Activated CD8-positive, alpha-beta memory T cell treated with anti-CD3 and anti-CD28 coated beads, Interleukin-2, amount 50 U/mL, for 48 hours (primary cell): ENCODE measurements around the gene CERS4.
A peak's percentile ranks its signal among the peaks of the same experiment; 100 is the strongest.
"Not testable (repeated sequence)": the region's sequence is repeated elsewhere in the genome, so short reads cannot be mapped to it uniquely, and the experiment has no call there.

Source experiments
- DNase-seq: peaks from one replicate; pipeline ENCODE4 v3.0.0-alpha.2; 2020

The CERS4 gene

GRCh38 chr19:8269724-8270123 lies 60.6 kb downstream of the CERS4 start:
- DNase-seq, result peak; percentile 32

GRCh38 chr19:8276508-8276907 lies 67.3 kb downstream of the CERS4 start:
- DNase-seq, result not testable (repeated sequence)

- not testable (repeated sequence) for DNase-seq
Observed at GRCh38 chr19:8291337-8291736, 82.2 kb downstream of the CERS4 start.

GRCh38 chr19:8302357-8302691 lies 93.2 kb downstream of the CERS4 start:
- peak; percentile 44 for DNase-seq

GRCh38 chr19:8302734-8303133 lies 93.6 kb downstream of the CERS4 start:
- DNase-seq, result no peak

- DNase-seq, result peak; percentile 71
Observed at GRCh38 chr19:8304841-8305621, 95.9 kb downstream of the CERS4 start.

- DNase-seq, result peak; percentile 37
Observed at GRCh38 chr19:8305798-8306197, 96.6 kb downstream of the CERS4 start.

GRCh38 chr19:8306235-8307054 lies 97.3 kb downstream of the CERS4 start:
- peak; percentile 48 for DNase-seq

- no peak for DNase-seq
Observed at GRCh38 chr19:8307400-8307964, 98.3 kb downstream of the CERS4 start.

GRCh38 chr19:8307965-8308866 lies 99.0 kb downstream of the CERS4 start, which contains the start of gene CD320:
TSS of gene CD320 (minus strand) at chr19:8308358. CDS start at chr19:8308290, 68 bp downstream.
- DNase-seq, result peak; percentile 93

GRCh38 chr19:8308891-8309291 lies 99.7 kb downstream of the CERS4 start:
- DNase-seq, result peak; percentile 51

GRCh38 chr19:8310342-8311055 lies 101.3 kb downstream of the CERS4 start:
- DNase-seq, result peak; percentile 37

GRCh38 chr19:8311461-8312260 lies 102.5 kb downstream of the CERS4 start:
- DNase-seq, result no peak
